ENCODE results near the gene LAMC1.

- TF ChIP-seq SMC3 (IDR thresholded peaks at IDR 0.05; ENCODE audit: low read depth, low read length) (no peak), POLR2A (IDR thresholded peaks at IDR 0.05; ENCODE audit: low read depth, low read length) (no peak), CEBPB (IDR thresholded peaks at IDR 0.05; ENCODE audit: low read depth, low read length) (no peak)
- TF ChIP-seq, protein P1, sequence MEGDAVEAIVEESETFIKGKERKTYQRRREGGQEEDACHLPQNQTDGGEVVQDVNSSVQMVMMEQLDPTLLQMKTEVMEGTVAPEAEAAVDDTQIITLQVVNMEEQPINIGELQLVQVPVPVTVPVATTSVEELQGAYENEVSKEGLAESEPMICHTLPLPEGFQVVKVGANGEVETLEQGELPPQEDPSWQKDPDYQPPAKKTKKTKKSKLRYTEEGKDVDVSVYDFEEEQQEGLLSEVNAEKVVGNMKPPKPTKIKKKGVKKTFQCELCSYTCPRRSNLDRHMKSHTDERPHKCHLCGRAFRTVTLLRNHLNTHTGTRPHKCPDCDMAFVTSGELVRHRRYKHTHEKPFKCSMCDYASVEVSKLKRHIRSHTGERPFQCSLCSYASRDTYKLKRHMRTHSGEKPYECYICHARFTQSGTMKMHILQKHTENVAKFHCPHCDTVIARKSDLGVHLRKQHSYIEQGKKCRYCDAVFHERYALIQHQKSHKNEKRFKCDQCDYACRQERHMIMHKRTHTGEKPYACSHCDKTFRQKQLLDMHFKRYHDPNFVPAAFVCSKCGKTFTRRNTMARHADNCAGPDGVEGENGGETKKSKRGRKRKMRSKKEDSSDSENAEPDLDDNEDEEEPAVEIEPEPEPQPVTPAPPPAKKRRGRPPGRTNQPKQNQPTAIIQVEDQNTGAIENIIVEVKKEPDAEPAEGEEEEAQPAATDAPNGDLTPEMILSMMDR (conservative IDR thresholded peaks at IDR 0.05; ENCODE audit: low read depth, low read length): no peak
Observed at GRCh38 chr1:183075861-183076260, 52.6 kb downstream of the LAMC1 start.

Measured in IMR-90 (cell line).